Esophagus squamous epithelium (tissue), 4 donors: ENCODE measurements around the gene PPP2R5C.

Source experiments
- CTCF ChIP-seq, 6 experiments: fragments of 450-650 bp in 4 of 6; fragments of 200-600 bp in 2 of 6; sonication (generic) in 2 of 6; IDR thresholded peaks; one replicate each; pipeline ENCODE4 v1.5.1; 2016 to 2019; ENCODE audit warnings: antibody characterized with exemption in 6 of 6, mild to moderate bottlenecking in 4 of 6, moderate library complexity in 4 of 6
- POLR2A ChIP-seq, 4 donors: fragments of 450-650 bp; IDR thresholded peaks; one replicate each; pipeline ENCODE4 v1.6.1; 2017; ENCODE audit warnings: antibody characterized with exemption in 4 of 4, mild to moderate bottlenecking in 4 of 4, moderate library complexity in 3 of 4

- TF ChIP-seq CTCF (IDR thresholded peaks at IDR 0.05) (no peak), POLR2A (IDR thresholded peaks at IDR 0.05) (no peak)
These were observed 194.8 kb downstream of the PPP2R5C start for GRCh38 chr14:101956179-101956885.
